D721Med (cell line): ENCODE data around the gene ZNF554.

ENCODE experiments used
- DNase-seq: peaks from one replicate; pipeline ENCODE4 v3.0.0; 2011; ENCODE audit warnings: low spot score; ENCODE audit not compliant: insufficient read length
- FAIRE-seq: peaks from 2 replicates; lab custom pipeline; 2011; peaks lifted over from hg19 to GRCh38; lab: Jason Lieb, UNC
- TF ChIP-seq, protein P1 (sequence below): IDR thresholded peaks from 2 replicates; pipeline ENCODE4 v1.5.1; 2012; ENCODE audit warnings: mild to moderate bottlenecking, control low read depth; ENCODE audit not compliant: insufficient read depth; ENCODE audit errors: missing control alignments

Gene ZNF554

DNA sequence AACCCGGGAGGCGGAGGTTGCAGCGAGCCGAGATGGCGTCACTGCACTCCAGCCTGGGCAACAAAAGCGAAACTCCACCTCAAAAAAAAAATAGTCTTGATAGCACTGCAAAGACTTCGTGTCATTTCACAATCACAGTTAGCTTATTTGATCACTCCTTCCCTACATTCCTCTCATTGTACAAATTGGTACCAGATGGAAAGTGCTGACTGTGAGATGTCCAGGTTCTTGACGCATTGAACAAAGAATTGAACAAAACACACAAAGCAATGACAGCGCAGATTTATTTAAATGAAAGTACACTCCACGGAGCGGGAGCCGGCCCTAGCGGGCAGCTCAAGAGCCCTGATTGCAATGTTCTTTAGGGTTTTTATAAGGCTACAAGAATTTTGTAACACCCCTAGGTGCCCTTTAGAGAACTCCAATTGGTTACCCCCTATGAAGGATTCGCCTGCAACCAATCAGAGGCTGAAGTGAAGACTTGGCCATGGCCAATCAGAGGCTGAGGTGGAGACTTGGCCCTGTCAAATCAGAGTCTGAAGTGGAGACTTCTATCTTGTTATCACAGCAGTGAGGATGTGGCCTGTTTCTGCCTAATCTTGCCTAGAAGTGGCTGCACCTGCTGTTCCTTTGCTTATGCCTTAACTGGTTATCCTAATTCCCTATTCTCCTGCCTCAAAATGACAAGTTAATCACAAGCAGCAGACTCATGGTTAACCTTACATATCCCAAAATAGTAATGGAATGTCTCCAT is 64.2 kb downstream of the ZNF554 start:
- TF ChIP-seq, protein P1, sequence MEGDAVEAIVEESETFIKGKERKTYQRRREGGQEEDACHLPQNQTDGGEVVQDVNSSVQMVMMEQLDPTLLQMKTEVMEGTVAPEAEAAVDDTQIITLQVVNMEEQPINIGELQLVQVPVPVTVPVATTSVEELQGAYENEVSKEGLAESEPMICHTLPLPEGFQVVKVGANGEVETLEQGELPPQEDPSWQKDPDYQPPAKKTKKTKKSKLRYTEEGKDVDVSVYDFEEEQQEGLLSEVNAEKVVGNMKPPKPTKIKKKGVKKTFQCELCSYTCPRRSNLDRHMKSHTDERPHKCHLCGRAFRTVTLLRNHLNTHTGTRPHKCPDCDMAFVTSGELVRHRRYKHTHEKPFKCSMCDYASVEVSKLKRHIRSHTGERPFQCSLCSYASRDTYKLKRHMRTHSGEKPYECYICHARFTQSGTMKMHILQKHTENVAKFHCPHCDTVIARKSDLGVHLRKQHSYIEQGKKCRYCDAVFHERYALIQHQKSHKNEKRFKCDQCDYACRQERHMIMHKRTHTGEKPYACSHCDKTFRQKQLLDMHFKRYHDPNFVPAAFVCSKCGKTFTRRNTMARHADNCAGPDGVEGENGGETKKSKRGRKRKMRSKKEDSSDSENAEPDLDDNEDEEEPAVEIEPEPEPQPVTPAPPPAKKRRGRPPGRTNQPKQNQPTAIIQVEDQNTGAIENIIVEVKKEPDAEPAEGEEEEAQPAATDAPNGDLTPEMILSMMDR, result no peak
- no peak for DNase-seq
- FAIRE-seq, result no peak

DNA sequence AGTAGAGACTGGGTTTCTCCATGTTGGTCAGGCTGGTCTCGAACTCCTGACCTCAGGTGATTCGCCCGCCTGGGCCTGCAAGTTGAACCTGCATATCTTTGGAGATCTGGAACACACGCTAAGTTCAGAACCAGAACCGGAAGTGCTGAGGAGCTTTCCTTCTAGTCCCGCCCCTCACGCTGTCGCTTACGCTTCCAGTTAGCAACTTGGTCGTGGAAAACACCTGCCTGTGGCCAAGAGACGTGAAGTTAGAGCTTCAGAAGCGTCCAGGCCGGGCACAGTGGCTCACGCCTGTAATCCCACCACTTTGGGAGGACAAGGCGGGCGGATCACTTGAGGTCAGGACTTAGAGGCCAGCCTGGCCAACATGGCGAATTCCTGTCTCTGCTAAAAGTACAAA is 66.1 kb downstream of the ZNF554 start:
- TF ChIP-seq, protein P1, result no peak
- FAIRE-seq, result no peak
- DNase-seq, result no peak
